Measurements from ENCODE around the gene FNDC4.

DNA sequence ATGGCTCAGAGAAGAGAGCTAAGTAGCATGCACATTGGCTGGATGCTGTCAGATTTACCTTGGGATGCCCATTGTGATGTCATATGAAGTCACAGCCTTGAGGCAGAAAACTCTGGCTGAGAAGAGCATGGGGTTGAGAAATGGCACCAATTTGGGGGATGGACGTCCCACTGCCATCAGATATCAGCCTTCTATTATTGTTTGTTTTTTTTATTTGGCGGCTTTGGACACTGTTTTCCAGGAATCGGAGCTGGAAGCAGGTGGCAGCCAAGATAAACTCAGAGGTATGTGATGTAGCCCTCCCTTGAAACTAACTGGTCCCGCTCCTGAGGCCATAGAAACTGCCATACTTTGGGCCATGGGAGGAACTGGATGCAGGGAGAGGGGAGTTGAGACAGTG, 42.3 kb upstream of the FNDC4 start:
- TF ChIP-seq, protein P1, sequence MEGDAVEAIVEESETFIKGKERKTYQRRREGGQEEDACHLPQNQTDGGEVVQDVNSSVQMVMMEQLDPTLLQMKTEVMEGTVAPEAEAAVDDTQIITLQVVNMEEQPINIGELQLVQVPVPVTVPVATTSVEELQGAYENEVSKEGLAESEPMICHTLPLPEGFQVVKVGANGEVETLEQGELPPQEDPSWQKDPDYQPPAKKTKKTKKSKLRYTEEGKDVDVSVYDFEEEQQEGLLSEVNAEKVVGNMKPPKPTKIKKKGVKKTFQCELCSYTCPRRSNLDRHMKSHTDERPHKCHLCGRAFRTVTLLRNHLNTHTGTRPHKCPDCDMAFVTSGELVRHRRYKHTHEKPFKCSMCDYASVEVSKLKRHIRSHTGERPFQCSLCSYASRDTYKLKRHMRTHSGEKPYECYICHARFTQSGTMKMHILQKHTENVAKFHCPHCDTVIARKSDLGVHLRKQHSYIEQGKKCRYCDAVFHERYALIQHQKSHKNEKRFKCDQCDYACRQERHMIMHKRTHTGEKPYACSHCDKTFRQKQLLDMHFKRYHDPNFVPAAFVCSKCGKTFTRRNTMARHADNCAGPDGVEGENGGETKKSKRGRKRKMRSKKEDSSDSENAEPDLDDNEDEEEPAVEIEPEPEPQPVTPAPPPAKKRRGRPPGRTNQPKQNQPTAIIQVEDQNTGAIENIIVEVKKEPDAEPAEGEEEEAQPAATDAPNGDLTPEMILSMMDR (IDR thresholded peaks at IDR 0.05), result no peak
- no peak for TF ChIP-seq ZFX (IDR thresholded peaks at IDR 0.05; ENCODE audit: borderline replicate concordance)

All from 22Rv1 (cell line).